Osteoblast (primary cell): ENCODE data around the gene FNDC8. TPM values are rescaled to one million over a fixed set of nuclear protein-coding genes. Genes with fewer than 3 reads are reported as not detected.

Experiments
- DNase-seq: peaks from one replicate; pipeline ENCODE4 v3.0.0; 2011; ENCODE audit warnings: low spot score, mixed read lengths; ENCODE audit not compliant: insufficient read length; ENCODE audit errors: missing footprints
- H2AFZ ChIP-seq: 2 replicates; pipeline ENCODE4 v1.6.0; 2011; ENCODE audit warnings: mild to moderate bottlenecking, low read length
- H3K27ac ChIP-seq: 2 replicates; pipeline ENCODE4 v1.5.1; 2011; ENCODE audit warnings: mild to moderate bottlenecking, low read depth, low read length, moderate library complexity
- H3K27me3 ChIP-seq: 2 replicates; pipeline ENCODE4 v1.6.0; 2012; ENCODE audit warnings: mild to moderate bottlenecking, control low read depth, inconsistent platforms, low read length, moderate library complexity; ENCODE audit not compliant: insufficient read depth
- H3K36me3 ChIP-seq: 2 replicates; pipeline ENCODE4 v1.5.1; 2011; ENCODE audit warnings: mild to moderate bottlenecking, low read length, control low read depth, moderate library complexity; ENCODE audit not compliant: insufficient read depth
- H3K4me1 ChIP-seq: 2 replicates; pipeline ENCODE4 v1.5.1; 2011; ENCODE audit warnings: mild to moderate bottlenecking, low read length, control low read depth, moderate library complexity; ENCODE audit not compliant: insufficient read depth
- H3K4me2 ChIP-seq: 2 replicates; pipeline ENCODE4 v1.6.0; 2011; ENCODE audit warnings: mild to moderate bottlenecking, low read length; ENCODE audit not compliant: insufficient read depth
- H3K4me3 ChIP-seq: fragments of 200-600 bp; sonication (generic); 3 replicates; pipeline ENCODE4 v1.5.1; 2012; ENCODE audit warnings: mild to moderate bottlenecking, low read length, inconsistent platforms; ENCODE audit not compliant: insufficient read depth
- H3K79me2 ChIP-seq: 2 replicates; pipeline ENCODE4 v1.6.0; 2012; ENCODE audit warnings: mild to moderate bottlenecking, low read length, control low read depth, inconsistent platforms; ENCODE audit not compliant: insufficient read depth
- H3K9me3 ChIP-seq: 2 replicates; pipeline ENCODE4 v1.5.1; 2011; ENCODE audit warnings: low read depth, low read length, control low read depth
- H4K20me1 ChIP-seq: 2 replicates; pipeline ENCODE4 v1.6.0; 2012; ENCODE audit warnings: mild to moderate bottlenecking, low read length, control low read depth; ENCODE audit not compliant: insufficient read depth
- total RNA-seq: library from RNA; depleted of rRNA; stranded (reverse); fragments of >200 nt; gene quantifications from 2 replicates; pipeline ENCODE4 v1.2.3, GENCODE V29; 2012
- TF ChIP-seq, protein P1 (sequence below): IDR thresholded peaks from 2 replicates; pipeline ENCODE4 v1.5.1; 2011; ENCODE audit warnings: mild to moderate bottlenecking, low read depth, low read length, moderate library complexity; ENCODE audit errors: extremely low read depth

Gene FNDC8
- total RNA-seq, 1 donor, result not detected

DNA sequence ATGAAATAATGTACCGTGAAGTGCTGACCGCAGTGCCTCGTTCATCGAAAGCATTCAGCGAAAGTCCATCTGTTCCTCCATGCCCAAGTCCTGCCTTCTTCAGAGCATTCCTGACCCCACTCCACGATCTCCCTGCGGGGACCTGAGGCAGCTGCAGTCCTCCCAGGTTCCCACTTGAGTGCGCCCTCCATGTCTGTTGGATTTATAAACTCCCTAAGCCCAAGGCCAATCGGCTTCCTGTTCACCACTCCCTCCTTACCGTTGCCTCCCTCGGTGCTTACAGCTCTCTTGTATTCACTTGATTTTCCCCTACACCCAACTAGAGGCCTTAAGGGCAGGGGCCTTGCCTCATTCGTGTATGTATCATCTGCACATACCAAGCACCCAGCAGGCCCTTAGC is 4.6 kb upstream of the FNDC8 start:
- Histone ChIP-seq H3K4me3 (no peak overlapping the region), H3K9me3 (no peaks in the 10 kb centered on the region), H3K4me2 (no peak overlapping the region), H3K27ac (no peak overlapping the region), H3K36me3 (no peaks in the 10 kb centered on the region), H2AFZ (no peak overlapping the region), H3K27me3 (no peaks in the 10 kb centered on the region), H3K79me2 (peaks cover 34% of the 10 kb centered on the region), H4K20me1 (no peaks in the 10 kb centered on the region), H3K4me1 (peaks cover 13% of the 10 kb centered on the region)
- TF ChIP-seq, protein P1, sequence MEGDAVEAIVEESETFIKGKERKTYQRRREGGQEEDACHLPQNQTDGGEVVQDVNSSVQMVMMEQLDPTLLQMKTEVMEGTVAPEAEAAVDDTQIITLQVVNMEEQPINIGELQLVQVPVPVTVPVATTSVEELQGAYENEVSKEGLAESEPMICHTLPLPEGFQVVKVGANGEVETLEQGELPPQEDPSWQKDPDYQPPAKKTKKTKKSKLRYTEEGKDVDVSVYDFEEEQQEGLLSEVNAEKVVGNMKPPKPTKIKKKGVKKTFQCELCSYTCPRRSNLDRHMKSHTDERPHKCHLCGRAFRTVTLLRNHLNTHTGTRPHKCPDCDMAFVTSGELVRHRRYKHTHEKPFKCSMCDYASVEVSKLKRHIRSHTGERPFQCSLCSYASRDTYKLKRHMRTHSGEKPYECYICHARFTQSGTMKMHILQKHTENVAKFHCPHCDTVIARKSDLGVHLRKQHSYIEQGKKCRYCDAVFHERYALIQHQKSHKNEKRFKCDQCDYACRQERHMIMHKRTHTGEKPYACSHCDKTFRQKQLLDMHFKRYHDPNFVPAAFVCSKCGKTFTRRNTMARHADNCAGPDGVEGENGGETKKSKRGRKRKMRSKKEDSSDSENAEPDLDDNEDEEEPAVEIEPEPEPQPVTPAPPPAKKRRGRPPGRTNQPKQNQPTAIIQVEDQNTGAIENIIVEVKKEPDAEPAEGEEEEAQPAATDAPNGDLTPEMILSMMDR, result no peak
- DNase-seq, result peak; percentile 41

GRCh38 chr17:35117984-35118383 is 3.4 kb upstream of the FNDC8 start:
- Histone ChIP-seq H3K4me3 (no peak overlapping the region), H3K9me3 (no peaks in the 10 kb centered on the region), H3K36me3 (no peaks in the 10 kb centered on the region), H3K4me2 (no peak overlapping the region), H3K27me3 (no peaks in the 10 kb centered on the region), H2AFZ (no peak overlapping the region), H4K20me1 (no peaks in the 10 kb centered on the region), H3K79me2 (peaks cover 30% of the 10 kb centered on the region), H3K27ac (no peak overlapping the region), H3K4me1 (peaks cover 13% of the 10 kb centered on the region)
- TF ChIP-seq, protein P1, result peak; percentile 54
- DNase-seq, result peak; percentile 27

GRCh38 chr17:35119370-35120165 is 1.8 kb upstream of the FNDC8 start, which contains the start of gene RAD51D:
Gene RAD51D, minus strand, starts transcription at chr17:35119860. Its CDS starts 247 bp downstream, at chr17:35119613.
- DNase-seq, result peak; percentile 97
- no peaks in the 10 kb centered on the region for H3K36me3 ChIP-seq
- peaks cover 25% of the 10 kb centered on the region for H3K79me2 ChIP-seq

More at GRCh38 chr17:35119370-35120165, 1.8 kb upstream of the FNDC8 start, which contains the start of gene RAD51D:
- H2AFZ ChIP-seq, result peak within 1 kb of the TSS; percentile 98
- peak within 1 kb of the TSS; percentile 98 for H3K4me3 ChIP-seq
- H4K20me1 ChIP-seq, result no peaks in the 10 kb centered on the region
- peaks cover 13% of the 10 kb centered on the region for H3K4me1 ChIP-seq
- H3K27me3 ChIP-seq, result no peaks in the 10 kb centered on the region
- peak within 1 kb of the TSS; percentile 97 for H3K4me2 ChIP-seq
- TF ChIP-seq, protein P1, result peak; percentile 69
- H3K9me3 ChIP-seq, result no peaks in the 10 kb centered on the region
- H3K27ac ChIP-seq, result peak within 1 kb of the TSS; percentile 66
